ENCODE results near the gene HNRNPA1L2. TPM values are rescaled to one million over a fixed set of nuclear protein-coding genes. Genes with fewer than 3 reads are reported as not detected.
"Not testable (repeated sequence)": the region's sequence is repeated elsewhere in the genome, so short reads cannot be mapped to it uniquely, and the experiment has no call there.

HNRNPA1L2 gene
- polyA plus RNA-seq (2011; rRNA removed) (6.3 and 8.5 TPM in 2 replicates), polyA plus RNA-seq (2017; fragmentation: RNase III; extraction: RNeasy Plus Mini Kit Qiagen cat#74134 plus additional on column Dnase treatment) (5.8 to 6.3 TPM (median 6.2 TPM) in 3 replicates), polyA minus RNA-seq (2011; rRNA and poly(A)+ RNA removed) (2.5 and 3.2 TPM in 2 replicates)
- 2.2 and 2.9 TPM in 2 replicates for polyA plus RNA-seq (2012; cell fraction: cytosol; rRNA removed)
- 1.7 and 2.4 TPM in 2 replicates for polyA plus RNA-seq (2012; cell fraction: nucleus; rRNA removed)

DNA sequence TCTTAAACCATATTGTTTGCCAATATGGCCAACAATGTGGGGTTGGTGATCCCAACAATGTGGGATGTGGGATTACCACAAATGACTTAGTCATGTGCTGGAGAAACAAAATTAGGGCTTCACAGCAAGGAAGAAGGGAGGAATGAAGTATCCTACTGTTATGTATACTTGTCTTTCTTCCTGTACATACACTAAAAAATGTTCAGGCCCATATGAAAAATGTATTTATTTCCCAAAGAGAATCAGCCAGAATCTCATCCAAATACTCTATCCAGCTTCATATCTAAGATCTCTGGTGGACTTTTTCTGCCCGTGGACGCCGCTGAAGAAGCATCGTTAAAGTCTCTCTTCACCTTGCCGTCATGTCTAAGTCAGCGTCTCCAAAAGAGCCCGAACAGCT lies at the start of gene HNRNPA1L2:
Gene HNRNPA1L2, plus strand, starts transcription at position 301 of the 400 bp plus-strand sequence. Its CDS starts 62 bp downstream, at position 363.
- ChIA-PET CTCF (no interaction called here), POLR2A (interaction anchor here (0.9 kb wide), 1 partner anchor 11 kb away, joined by 3 read pairs; the partner anchor contains the start of gene SUGT1)
- ATAC-seq (no peak), FAIRE-seq (no peak), DNase-seq (ENCODE audit: low read depth in 1 of 2, low spot score in 1 of 2) (no peak)
- TF ChIP-seq CEBPB (IDR thresholded peaks at IDR 0.05): no peak
- no peak for TF ChIP-seq CHD2 (IDR thresholded peaks at IDR 0.05; ENCODE audit: low read length, partially characterized antibody)
- TF ChIP-seq FOSB (CRISPR knock-in tag; IDR thresholded peaks at IDR 0.05): no peak
- TF ChIP-seq ZFP36 (IDR thresholded peaks at IDR 0.05; ENCODE audit: borderline replicate concordance, partially characterized antibody): no peak
- TF ChIP-seq, protein P1, sequence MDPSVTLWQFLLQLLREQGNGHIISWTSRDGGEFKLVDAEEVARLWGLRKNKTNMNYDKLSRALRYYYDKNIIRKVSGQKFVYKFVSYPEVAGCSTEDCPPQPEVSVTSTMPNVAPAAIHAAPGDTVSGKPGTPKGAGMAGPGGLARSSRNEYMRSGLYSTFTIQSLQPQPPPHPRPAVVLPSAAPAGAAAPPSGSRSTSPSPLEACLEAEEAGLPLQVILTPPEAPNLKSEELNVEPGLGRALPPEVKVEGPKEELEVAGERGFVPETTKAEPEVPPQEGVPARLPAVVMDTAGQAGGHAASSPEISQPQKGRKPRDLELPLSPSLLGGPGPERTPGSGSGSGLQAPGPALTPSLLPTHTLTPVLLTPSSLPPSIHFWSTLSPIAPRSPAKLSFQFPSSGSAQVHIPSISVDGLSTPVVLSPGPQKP (IDR thresholded peaks at IDR 0.05; ENCODE audit: low read depth, low read length): no peak
- TF ChIP-seq EHMT2 (IDR thresholded peaks at IDR 0.05; ENCODE audit: low read depth): no peak
- TF ChIP-seq NPAS2 (CRISPR knock-in tag; IDR thresholded peaks at IDR 0.05; ENCODE audit: borderline replicate concordance): no peak
- no peak for TF ChIP-seq RAD21 (conservative IDR thresholded peaks at IDR 0.05 in 1 of 2, IDR thresholded peaks at IDR 0.05 in 1 of 2)
- no peak for TF ChIP-seq NR3C1 (IDR thresholded peaks at IDR 0.05)
- TF ChIP-seq BHLHE40 (IDR thresholded peaks at IDR 0.05; ENCODE audit: low read depth, low read length): no peak
- TF ChIP-seq, protein P2, sequence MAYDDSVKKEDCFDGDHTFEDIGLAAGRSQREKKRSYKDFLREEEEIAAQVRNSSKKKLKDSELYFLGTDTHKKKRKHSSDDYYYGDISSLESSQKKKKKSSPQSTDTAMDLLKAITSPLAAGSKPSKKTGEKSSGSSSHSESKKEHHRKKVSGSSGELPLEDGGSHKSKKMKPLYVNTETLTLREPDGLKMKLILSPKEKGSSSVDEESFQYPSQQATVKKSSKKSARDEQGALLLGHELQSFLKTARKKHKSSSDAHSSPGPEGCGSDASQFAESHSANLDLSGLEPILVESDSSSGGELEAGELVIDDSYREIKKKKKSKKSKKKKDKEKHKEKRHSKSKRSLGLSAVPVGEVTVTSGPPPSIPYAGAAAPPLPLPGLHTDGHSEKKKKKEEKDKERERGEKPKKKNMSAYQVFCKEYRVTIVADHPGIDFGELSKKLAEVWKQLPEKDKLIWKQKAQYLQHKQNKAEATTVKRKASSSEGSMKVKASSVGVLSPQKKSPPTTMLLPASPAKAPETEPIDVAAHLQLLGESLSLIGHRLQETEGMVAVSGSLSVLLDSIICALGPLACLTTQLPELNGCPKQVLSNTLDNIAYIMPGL (CRISPR knock-in tag; IDR thresholded peaks at IDR 0.05; ENCODE audit: borderline replicate concordance): no peak
- TF ChIP-seq, protein P3, sequence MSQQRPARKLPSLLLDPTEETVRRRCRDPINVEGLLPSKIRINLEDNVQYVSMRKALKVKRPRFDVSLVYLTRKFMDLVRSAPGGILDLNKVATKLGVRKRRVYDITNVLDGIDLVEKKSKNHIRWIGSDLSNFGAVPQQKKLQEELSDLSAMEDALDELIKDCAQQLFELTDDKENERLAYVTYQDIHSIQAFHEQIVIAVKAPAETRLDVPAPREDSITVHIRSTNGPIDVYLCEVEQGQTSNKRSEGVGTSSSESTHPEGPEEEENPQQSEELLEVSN (IDR thresholded peaks at IDR 0.05; ENCODE audit: borderline replicate concordance, low read depth): no peak
- TF ChIP-seq ESRRA (IDR thresholded peaks at IDR 0.05; ENCODE audit: borderline replicate concordance, low read length): no peak
- no peak for TF ChIP-seq SMC3 (IDR thresholded peaks at IDR 0.05)
- no peak for TF ChIP-seq JUNB (IDR thresholded peaks at IDR 0.05)
- Histone ChIP-seq H3K9me3 (no peaks in the 10 kb centered on the region), H3K4me3 (no peak within 1 kb of the TSS), H3K27ac (no peak within 1 kb of the TSS), H3K4me1 (no peaks in the 10 kb centered on the region), H3K4me2 (no peak within 1 kb of the TSS)
- WGBS (ENCODE audit: missing lambda C conversion rate): 95% methylated on average over 7 of the region's 7 CpGs

DNA sequence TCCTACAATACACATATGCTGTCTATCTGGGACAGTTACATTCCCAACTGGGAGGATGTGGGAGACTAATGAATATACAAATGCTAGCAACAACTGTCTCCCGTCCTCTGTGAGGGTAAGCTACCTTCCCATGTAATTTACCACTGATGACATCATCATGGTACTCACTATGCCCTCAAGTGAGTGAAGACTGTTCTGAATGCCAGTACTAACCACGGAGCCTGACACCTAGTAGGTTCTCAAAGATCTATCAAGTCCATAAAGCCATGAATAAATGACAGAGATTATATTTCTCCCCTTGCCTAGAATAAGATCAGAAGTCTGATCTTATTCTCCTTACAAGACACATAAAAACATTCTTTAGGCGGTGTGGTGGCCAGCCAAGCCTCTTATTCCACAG lies 49.1 kb upstream of the HNRNPA1L2 start:
- DNase-seq (ENCODE audit: low read depth in 1 of 2, low spot score in 1 of 2); CTCF ChIA-PET; H3K4me1 ChIP-seq; FAIRE-seq; H3K4me3 ChIP-seq; H3K4me2 ChIP-seq; POLR2A ChIA-PET; H3K27ac ChIP-seq; H3K9me3 ChIP-seq; ATAC-seq: not testable (repeated sequence)
- 29% methylated on average over 3 of the region's 3 CpGs for WGBS (ENCODE audit: missing lambda C conversion rate)

DNA sequence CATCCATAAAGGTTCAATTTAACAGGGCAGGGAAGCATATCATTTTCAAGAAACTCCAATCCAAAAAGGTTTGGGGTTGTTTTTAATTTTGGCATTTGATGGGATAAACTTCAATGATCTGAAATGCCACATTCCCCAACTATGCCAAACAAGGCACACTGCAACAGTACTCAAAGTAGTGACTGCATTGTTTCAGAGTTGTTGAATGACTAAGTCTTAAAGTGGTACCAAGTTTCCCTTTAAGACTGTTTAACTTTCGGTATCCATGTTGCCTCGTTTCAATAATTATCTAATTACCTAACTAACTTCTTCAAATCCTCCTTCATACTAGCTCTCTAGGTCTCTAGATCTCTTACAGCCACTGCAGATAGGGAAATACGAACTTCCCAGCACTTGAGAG lies 48.4 kb upstream of the HNRNPA1L2 start:
- DNase-seq (ENCODE audit: low read depth in 1 of 2, low spot score in 1 of 2); ATAC-seq; POLR2A ChIA-PET; H3K4me2 ChIP-seq; FAIRE-seq; CTCF ChIA-PET; H3K4me3 ChIP-seq; H3K4me1 ChIP-seq; H3K27ac ChIP-seq; H3K9me3 ChIP-seq: not testable (repeated sequence)
- 9% methylated on average over 3 of the region's 3 CpGs for WGBS (ENCODE audit: missing lambda C conversion rate)

DNA sequence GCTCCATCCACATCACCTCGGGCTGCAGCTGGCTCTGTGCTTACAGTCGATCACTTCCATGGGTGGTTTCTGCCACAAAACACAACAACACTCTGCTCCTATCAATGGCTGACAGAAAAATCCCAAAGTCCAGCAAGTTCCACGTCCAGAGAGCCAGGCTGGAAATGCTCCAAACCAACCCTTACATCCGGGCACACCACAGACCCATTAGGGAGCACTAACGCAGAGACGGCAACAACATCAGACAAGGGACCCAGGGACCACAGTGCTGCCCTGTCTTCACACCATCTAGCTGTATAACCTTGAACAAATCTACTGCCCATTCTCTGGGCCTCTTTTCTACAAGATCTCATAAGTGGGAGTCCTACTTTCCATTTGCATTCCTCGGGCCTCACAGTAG lies 47.9 kb upstream of the HNRNPA1L2 start:
- DNase-seq (ENCODE audit: low read depth in 1 of 2, low spot score in 1 of 2); FAIRE-seq; CTCF ChIA-PET; ATAC-seq; H3K4me2 ChIP-seq; POLR2A ChIA-PET; H3K4me1 ChIP-seq; H3K27ac ChIP-seq; H3K9me3 ChIP-seq; H3K4me3 ChIP-seq: not testable (repeated sequence)
- WGBS (ENCODE audit: missing lambda C conversion rate): 40% methylated on average over 7 of the region's 7 CpGs

All from A549 (cell line).